H9 (cell line): ENCODE results near the gene OSTF1. TPM values are rescaled to one million over a fixed set of nuclear protein-coding genes. Genes with fewer than 3 reads are reported as not detected.
A peak's percentile ranks its signal among the peaks of the same experiment; 100 is the strongest.

Source experiments
- DNase-seq: peaks from one replicate; pipeline ENCODE4 v3.0.0-alpha.2; 2017
- H2AFZ ChIP-seq: one replicate; pipeline ENCODE4 v1.6.1; 2013; ENCODE audit warnings: mild to moderate bottlenecking, low read length, control low read depth, moderate library complexity
- H2AK5ac ChIP-seq: 2 replicates; pipeline ENCODE4 v1.6.1; 2013; ENCODE audit warnings: low read length, control low read depth, mixed read lengths; ENCODE audit not compliant: insufficient read length
- H2BK120ac ChIP-seq: one replicate; pipeline ENCODE4 v1.6.1; 2013; ENCODE audit warnings: low read depth, mild to moderate bottlenecking, low read length, control low read depth, inconsistent platforms; ENCODE audit not compliant: poor library complexity, severe bottlenecking
- H2BK12ac ChIP-seq: 2 replicates; pipeline ENCODE4 v1.6.1; 2013; ENCODE audit warnings: low read length, control low read depth, mixed read lengths, low read depth; ENCODE audit not compliant: insufficient read length
- H2BK15ac ChIP-seq: 2 replicates; pipeline ENCODE4 v1.6.1; 2013; ENCODE audit warnings: low read depth, low read length, control low read depth
- H2BK20ac ChIP-seq: one replicate; pipeline ENCODE4 v1.6.1; 2013; ENCODE audit warnings: low read depth, mild to moderate bottlenecking, low read length, control low read depth, inconsistent platforms; ENCODE audit not compliant: poor library complexity, severe bottlenecking
- H2BK5ac ChIP-seq: 2 replicates; pipeline ENCODE4 v1.6.1; 2013; ENCODE audit warnings: low read length, control low read depth, mixed read lengths; ENCODE audit not compliant: insufficient read length
- H3K14ac ChIP-seq: 2 replicates; pipeline ENCODE4 v1.6.1; 2013; ENCODE audit warnings: low read length, control low read depth; ENCODE audit not compliant: insufficient read depth
- H3K18ac ChIP-seq: 2 replicates; pipeline ENCODE4 v1.6.1; 2013; ENCODE audit warnings: low read depth, mild to moderate bottlenecking, mixed read lengths, low read length, control low read depth; ENCODE audit not compliant: insufficient read length
- H3K23ac ChIP-seq: 2 replicates; pipeline ENCODE4 v1.6.1; 2013; ENCODE audit warnings: low read length, control low read depth, mixed read lengths, low read depth; ENCODE audit not compliant: insufficient read length
- H3K23me2 ChIP-seq: 2 replicates; pipeline ENCODE4 v1.6.1; 2013; ENCODE audit warnings: low read depth, mild to moderate bottlenecking, mixed read lengths, low read length, control low read depth; ENCODE audit not compliant: insufficient read length, poor library complexity, severe bottlenecking
- H3K27ac ChIP-seq: 2 replicates; pipeline ENCODE4 v1.5.1; 2013; ENCODE audit warnings: low read length, control low read depth, mixed read lengths, low read depth; ENCODE audit not compliant: insufficient read length
- H3K27me3 ChIP-seq: 2 replicates; pipeline ENCODE4 v1.6.1; 2013; ENCODE audit warnings: low read length, control low read depth, inconsistent platforms; ENCODE audit not compliant: insufficient read depth
- H3K4ac ChIP-seq: 2 replicates; pipeline ENCODE4 v1.6.1; 2013; ENCODE audit warnings: low read depth, mild to moderate bottlenecking, control low read depth, inconsistent platforms, low read length, moderate library complexity
- H3K4me1 ChIP-seq: 2 replicates; pipeline ENCODE4 v1.6.1; 2013; ENCODE audit warnings: low read length, control low read depth, inconsistent platforms; ENCODE audit not compliant: insufficient read depth
- H3K4me2 ChIP-seq: 2 replicates; pipeline ENCODE4 v1.6.1; 2013; ENCODE audit warnings: low read length, control low read depth, mixed read lengths; ENCODE audit not compliant: insufficient read length, insufficient read depth
- H3K56ac ChIP-seq: 2 replicates; pipeline ENCODE4 v1.6.1; 2013; ENCODE audit warnings: low read depth, mild to moderate bottlenecking, mixed read lengths, low read length, control low read depth; ENCODE audit not compliant: insufficient read length
- H3K79me1 ChIP-seq: 2 replicates; pipeline ENCODE4 v1.6.1; 2013; ENCODE audit warnings: low read depth, mild to moderate bottlenecking, moderate library complexity, low read length, control low read depth, inconsistent platforms; ENCODE audit not compliant: insufficient read depth, poor library complexity, severe bottlenecking
- H3K79me2 ChIP-seq: 2 replicates; pipeline ENCODE4 v1.6.1; 2013; ENCODE audit warnings: low read length, control low read depth, inconsistent platforms; ENCODE audit not compliant: insufficient read depth
- H3K9ac ChIP-seq: 2 replicates; pipeline ENCODE4 v1.6.1; 2013; ENCODE audit warnings: low read length, control low read depth, mixed read lengths; ENCODE audit not compliant: insufficient read length; ENCODE audit errors: extremely low read depth
- H3K9me3 ChIP-seq: one replicate; pipeline ENCODE4 v1.6.1; 2013; ENCODE audit warnings: low read depth, low read length, inconsistent platforms; ENCODE audit not compliant: control insufficient read depth
- H3T11ph ChIP-seq: one replicate; pipeline ENCODE4 v1.6.1; 2013; ENCODE audit warnings: mild to moderate bottlenecking, low read length, control low read depth, inconsistent platforms
- H4K20me1 ChIP-seq: one replicate; pipeline ENCODE4 v1.6.1; 2013; ENCODE audit not compliant: control insufficient read depth, insufficient read length, insufficient read depth
- H4K5ac ChIP-seq: 2 replicates; pipeline ENCODE4 v1.6.1; 2013; ENCODE audit warnings: low read depth, mild to moderate bottlenecking, mixed read lengths, low read length, control low read depth; ENCODE audit not compliant: insufficient read length
- H4K8ac ChIP-seq: replicated peaks from 2 replicates; pipeline ENCODE4 v1.6.1; 2013; ENCODE audit warnings: low read length, control low read depth, mixed read lengths, low read depth; ENCODE audit not compliant: insufficient read length
- H4K91ac ChIP-seq: 2 replicates; pipeline ENCODE4 v1.6.1; 2013; ENCODE audit warnings: low read depth, mild to moderate bottlenecking, moderate library complexity, mixed read lengths, low read length, control low read depth; ENCODE audit not compliant: insufficient read length
- H3K27ac Mint-ChIP-seq, 3 experiments: 2 replicates in 2 of 3; 3 replicates in 1 of 3; pipeline ENCODE4 v1.8.0; 2020 to 2021; ENCODE audit warnings: mixed read lengths in 3 of 3, mild to moderate bottlenecking in 1 of 3, moderate library complexity in 1 of 3
- H3K27me3 Mint-ChIP-seq: 2 replicates; pipeline ENCODE4 v1.8.0; 2021; ENCODE audit warnings: low read depth, mild to moderate bottlenecking, moderate library complexity, mixed read lengths
- H3K36me3 Mint-ChIP-seq, 3 experiments: 2 replicates in 2 of 3; 3 replicates in 1 of 3; pipeline ENCODE4 v1.8.0; 2020 to 2021; ENCODE audit warnings: low read depth in 3 of 3, mixed read lengths in 3 of 3; ENCODE audit not compliant: insufficient read depth in 1 of 3
- H3K4me1 Mint-ChIP-seq, 2 experiments: 2 replicates each; pipeline ENCODE4 v1.8.0; 2020; ENCODE audit warnings: mixed read lengths in 2 of 2
- H3K4me3 Mint-ChIP-seq, 2 experiments: 2 replicates in 1 of 2; 3 replicates in 1 of 2; pipeline ENCODE4 v1.8.0; 2020 to 2021; ENCODE audit warnings: mild to moderate bottlenecking in 2 of 2, mixed read lengths in 2 of 2, moderate library complexity in 1 of 2
- H3K9me3 Mint-ChIP-seq, 2 experiments: 2 replicates in 1 of 2; 3 replicates in 1 of 2; pipeline ENCODE4 v1.8.0; 2020; ENCODE audit warnings: mild to moderate bottlenecking in 2 of 2, mixed read lengths in 2 of 2, moderate library complexity in 1 of 2
- CTCF ChIP-seq: fragments of 200-600 bp; sonication (generic); conservative IDR thresholded peaks from 3 replicates; pipeline ENCODE4 v1.8.0; 2021; ENCODE audit warnings: antibody characterized with exemption, mild to moderate bottlenecking
- WGBS: extraction: QIAGEN DNeasy Blood & Tissue Kit; methylation state at CpG from one replicate; pipeline ENCODE4 v1.1.7; 2013; ENCODE audit warnings: missing lambda C conversion rate, low lambda C conversion rate, mixed read lengths; ENCODE audit not compliant: insufficient read length; ENCODE audit errors: extremely low coverage; 5-methylcytosine and 5-hydroxymethylcytosine counted together
- long read RNA-seq: library from polyadenylated mRNA; unstranded; transcript quantifications from one replicate; pipeline ENCODE4 v2.0.0, GENCODE V29; 2020
- total RNA-seq: library from RNA; stranded (reverse); gene quantifications from 2 replicates; pipeline ENCODE4 v1.2.1, GENCODE V29; 2021

OSTF1 gene, protein sequence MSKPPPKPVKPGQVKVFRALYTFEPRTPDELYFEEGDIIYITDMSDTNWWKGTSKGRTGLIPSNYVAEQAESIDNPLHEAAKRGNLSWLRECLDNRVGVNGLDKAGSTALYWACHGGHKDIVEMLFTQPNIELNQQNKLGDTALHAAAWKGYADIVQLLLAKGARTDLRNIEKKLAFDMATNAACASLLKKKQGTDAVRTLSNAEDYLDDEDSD
- 16.1 and 16.4 TPM in 2 replicates for total RNA-seq
- long read RNA-seq, transcript OSTF1-201 (10 exons, 1,319 nt): major isoform, 63 of 77 reads
- long read RNA-seq, partial matches to known transcripts: 0 of 77 reads
- long read RNA-seq, other reads (novel, unspliced or antisense): 14 of 77 reads

GRCh38 chr9:75087824-75088645 is at the start of gene OSTF1, which contains the start of gene NMRK1:
OSTF1 (plus strand) TSS chr9:75088514; CDS start chr9:75088693, 179 bp downstream.
NMRK1 (minus strand) TSS chr9:75088155; CDS start chr9:75083115, 5,040 bp downstream.
- Histone ChIP-seq H2BK12ac (no peak within 1 kb of the TSS), H2BK20ac (no peak within 1 kb of the TSS), H3T11ph (no peak within 1 kb of the TSS), H3K27me3 (no peaks in the 10 kb centered on the region), H3K23me2 (peaks cover 8% of the 10 kb centered on the region), H3K79me2 (no peaks in the 10 kb centered on the region; the same call in 1 of the 2 replicates), H4K5ac (no peak within 1 kb of the TSS), H3K18ac (peak within 1 kb of the TSS; percentile 86), H2AFZ (peak within 1 kb of the TSS; percentile 84), H4K20me1 (no peaks in the 10 kb centered on the region), H2BK120ac (no peak within 1 kb of the TSS), H3K23ac (no peak within 1 kb of the TSS), H3K27ac (no peak within 1 kb of the TSS), H4K8ac (no peak within 1 kb of the TSS), H3K4me2 (peak within 1 kb of the TSS; percentile 99), H4K91ac (no peak within 1 kb of the TSS), H2BK15ac (no peak within 1 kb of the TSS), H3K14ac (peak within 1 kb of the TSS; percentile 93; the same call in 1 of the 2 replicates), H3K9ac (peak within 1 kb of the TSS; percentile 76), H3K4me1 (peaks cover 2% of the 10 kb centered on the region; the same call in 1 of the 2 replicates), H3K56ac (no peak within 1 kb of the TSS), H2AK5ac (no peak within 1 kb of the TSS), H3K4ac (no peak within 1 kb of the TSS), H2BK5ac (no peak within 1 kb of the TSS), H3K79me1 (no peaks in the 10 kb centered on the region), H3K9me3 (no peaks in the 10 kb centered on the region)
- no peak for TF ChIP-seq CTCF
- peak within 1 kb of the TSS; percentile 93 to 98 (median 98) for H3K27ac Mint-ChIP-seq
- H3K9me3 Mint-ChIP-seq: no peaks in the 10 kb centered on the region; a peak in 1 of 5 replicates
- no CpG with 5 or more reads among the region's 93 CpGs for WGBS
- DNase-seq: peak; percentile 96
- H3K4me1 Mint-ChIP-seq: peaks cover 36 to 45% of the 10 kb centered on the region in 2 experiments
- no peaks in the 10 kb centered on the region; the same call in 1 of the 2 replicates for H3K27me3 Mint-ChIP-seq
- H3K36me3 Mint-ChIP-seq: no peaks in the 10 kb centered on the region
- H3K4me3 Mint-ChIP-seq: peak within 1 kb of the TSS; percentile 93 to 99
